IPS DF 6.9 (cell line): ENCODE results near the gene ST6GALNAC4.

Source experiments
- DNase-seq: peaks from one replicate; pipeline ENCODE4 v3.0.0-alpha.2; 2013; ENCODE audit warnings: low read depth, low spot score
- H3K27ac ChIP-seq: one replicate; pipeline ENCODE4 v1.5.1; 2013; ENCODE audit warnings: low read length, control low read depth
- H3K27me3 ChIP-seq: 2 replicates; pipeline ENCODE4 v1.6.1; 2013; ENCODE audit warnings: mild to moderate bottlenecking, low read length; ENCODE audit not compliant: control insufficient read depth, insufficient read depth
- H3K36me3 ChIP-seq: 2 replicates; pipeline ENCODE4 v1.6.1; 2013; ENCODE audit warnings: low read length; ENCODE audit not compliant: control insufficient read depth, insufficient read depth
- H3K4me1 ChIP-seq: 2 replicates; pipeline ENCODE4 v1.6.1; 2013; ENCODE audit warnings: low read length; ENCODE audit not compliant: control insufficient read depth, insufficient read depth
- H3K4me3 ChIP-seq: 2 replicates; pipeline ENCODE4 v1.5.1; 2013; ENCODE audit warnings: mild to moderate bottlenecking, low read length
- H3K9me3 ChIP-seq: 2 replicates; pipeline ENCODE4 v1.6.1; 2013; ENCODE audit warnings: low read length, inconsistent platforms; ENCODE audit not compliant: control insufficient read depth, insufficient read depth
- WGBS: extraction: QIAGEN DNeasy Blood & Tissue Kit; methylation state at CpG from one replicate; pipeline ENCODE4 v1.1.7; 2013; ENCODE audit warnings: mixed read lengths, missing lambda C conversion rate; ENCODE audit not compliant: insufficient read length, insufficient coverage; 5-methylcytosine and 5-hydroxymethylcytosine counted together

ST6GALNAC4 gene

DNA sequence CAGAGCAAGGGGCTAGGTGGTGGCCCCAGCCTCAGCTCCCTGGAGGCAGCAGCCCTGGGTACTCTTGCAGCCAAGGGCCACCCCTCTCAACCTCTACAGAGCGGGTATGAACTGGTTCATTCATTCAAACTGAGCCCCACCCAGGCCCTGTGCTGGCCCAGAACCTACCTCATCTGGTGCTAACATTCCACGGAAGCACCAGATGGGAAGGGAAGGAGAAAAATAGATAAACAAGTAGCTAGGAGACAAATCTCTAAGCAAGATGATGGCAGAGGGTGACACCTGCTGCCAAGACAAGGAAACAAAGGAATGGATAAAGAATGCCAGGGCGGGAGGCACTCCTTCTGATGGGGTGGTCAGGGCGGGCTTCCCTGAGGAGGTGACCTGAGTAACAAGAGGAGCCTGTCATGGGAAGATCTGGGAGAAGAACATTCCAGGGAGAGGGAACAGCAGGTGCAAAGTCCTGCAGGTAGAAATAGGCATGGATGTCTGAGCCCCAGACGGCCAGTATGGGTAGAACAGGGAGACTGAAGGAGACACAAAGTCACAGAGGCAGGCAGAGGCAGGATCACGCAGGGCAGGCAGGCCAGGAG, 6.1 kb downstream of the ST6GALNAC4 start:
- no peak for DNase-seq
- Histone ChIP-seq H3K27me3 (no peaks in the 10 kb centered on the region), H3K4me3 (no peak overlapping the region), H3K27ac (no peak overlapping the region), H3K9me3 (no peaks in the 10 kb centered on the region), H3K36me3 (peaks cover 11% of the 10 kb centered on the region; the same call in 1 of the 2 replicates), H3K4me1 (no peaks in the 10 kb centered on the region; the same call in 1 of the 2 replicates)
- WGBS: no CpG with 5 or more reads among the region's 6 CpGs

DNA sequence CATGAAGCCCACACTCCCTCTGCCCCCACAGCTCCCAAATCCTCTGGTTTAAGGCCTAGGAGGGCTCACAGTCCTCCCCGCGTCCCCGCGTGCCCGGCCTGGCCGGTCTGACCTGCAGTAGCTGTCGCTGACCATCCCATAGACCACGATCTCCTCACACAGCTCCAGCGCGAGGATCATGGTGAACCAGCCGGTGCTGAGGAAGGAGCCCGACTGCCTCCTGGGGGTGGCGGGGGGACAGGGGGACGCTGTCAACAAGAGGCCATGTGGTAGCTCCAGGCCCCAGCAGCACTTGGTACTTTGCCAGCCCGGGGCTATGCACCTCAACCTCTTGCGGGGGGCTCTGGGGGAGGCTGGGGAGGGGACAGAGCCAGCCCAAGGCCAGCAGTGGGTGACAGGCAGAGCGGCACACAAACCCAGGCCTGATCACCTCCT, 7.0 kb downstream of the ST6GALNAC4 start:
- H3K9me3 ChIP-seq: no peaks in the 10 kb centered on the region
- H3K36me3 ChIP-seq: peaks cover 11% of the 10 kb centered on the region; the same call in 1 of the 2 replicates
- no peak overlapping the region for H3K27ac ChIP-seq
- no peak overlapping the region for H3K4me3 ChIP-seq
- H3K27me3 ChIP-seq: no peaks in the 10 kb centered on the region
- WGBS: no CpG with 5 or more reads among the region's 17 CpGs
- no peak for DNase-seq
- no peaks in the 10 kb centered on the region; the same call in 1 of the 2 replicates for H3K4me1 ChIP-seq

DNA sequence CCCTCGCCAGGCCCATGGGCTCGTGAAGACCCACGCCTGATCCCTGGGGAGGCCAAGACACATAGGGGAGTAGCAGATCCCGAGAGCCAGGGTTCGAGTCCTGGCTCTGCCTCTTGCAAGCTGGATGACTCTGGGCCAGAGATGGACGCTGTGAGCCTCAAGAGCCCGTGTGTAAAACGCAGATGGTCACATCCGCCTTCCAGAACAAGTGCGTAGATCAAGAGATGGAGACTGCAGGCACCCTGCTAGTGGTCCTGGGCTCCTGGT, 8.2 kb downstream of the ST6GALNAC4 start:
- no peaks in the 10 kb centered on the region for H3K9me3 ChIP-seq
- no CpG with 5 or more reads among the region's 10 CpGs for WGBS
- peaks cover 11% of the 10 kb centered on the region; the same call in 1 of the 2 replicates for H3K36me3 ChIP-seq
- DNase-seq: no peak
- H3K27ac ChIP-seq: no peak overlapping the region
- H3K4me3 ChIP-seq: no peak overlapping the region
- H3K27me3 ChIP-seq: no peaks in the 10 kb centered on the region
- H3K4me1 ChIP-seq: no peaks in the 10 kb centered on the region; the same call in none of the 2 replicates

DNA sequence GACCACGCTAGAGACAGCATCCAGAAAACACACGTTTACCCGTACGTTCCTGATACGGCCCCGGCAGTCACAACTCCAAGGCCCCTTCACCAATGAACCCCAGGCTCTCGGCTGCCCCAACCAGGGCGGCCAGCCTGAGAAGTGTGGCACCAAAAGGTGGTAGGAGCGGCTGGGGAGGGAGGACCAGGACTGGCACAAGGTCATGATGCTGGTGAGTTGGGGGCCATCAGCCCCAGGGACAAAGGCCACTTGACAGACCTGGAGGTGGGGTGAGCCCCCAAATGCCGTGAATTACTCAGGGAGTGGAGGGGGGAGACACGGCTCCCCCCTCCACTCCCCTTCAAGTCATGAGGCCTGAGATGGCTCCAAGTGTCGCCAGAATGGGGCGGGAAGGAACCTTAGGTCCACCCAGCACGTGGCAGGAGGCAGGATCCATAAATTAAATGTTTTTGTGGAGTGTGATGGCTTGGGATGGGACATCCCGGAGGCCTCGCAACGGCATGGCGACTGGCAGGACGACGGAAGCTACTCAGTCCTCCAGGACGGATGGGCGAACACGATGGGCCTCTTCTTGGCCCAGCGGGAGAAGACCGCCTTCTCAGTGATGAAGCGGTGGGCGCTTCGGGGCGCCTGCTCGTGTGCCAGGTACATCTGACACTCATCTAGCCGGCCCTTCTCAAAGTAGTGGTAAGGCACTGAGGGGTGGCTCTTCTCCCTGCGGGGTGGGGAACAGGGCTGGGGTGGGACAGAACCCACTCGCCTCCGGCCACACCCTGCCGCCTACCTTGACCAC, 8.8 kb downstream of the ST6GALNAC4 start:
- Histone ChIP-seq H3K27ac (no peak overlapping the region), H3K36me3 (peaks cover 11% of the 10 kb centered on the region; the same call in 1 of the 2 replicates), H3K27me3 (no peaks in the 10 kb centered on the region), H3K4me3 (no peak overlapping the region), H3K4me1 (no peaks in the 10 kb centered on the region; the same call in none of the 2 replicates), H3K9me3 (no peaks in the 10 kb centered on the region)
- no CpG with 5 or more reads among the region's 35 CpGs for WGBS
- DNase-seq: no peak

DNA sequence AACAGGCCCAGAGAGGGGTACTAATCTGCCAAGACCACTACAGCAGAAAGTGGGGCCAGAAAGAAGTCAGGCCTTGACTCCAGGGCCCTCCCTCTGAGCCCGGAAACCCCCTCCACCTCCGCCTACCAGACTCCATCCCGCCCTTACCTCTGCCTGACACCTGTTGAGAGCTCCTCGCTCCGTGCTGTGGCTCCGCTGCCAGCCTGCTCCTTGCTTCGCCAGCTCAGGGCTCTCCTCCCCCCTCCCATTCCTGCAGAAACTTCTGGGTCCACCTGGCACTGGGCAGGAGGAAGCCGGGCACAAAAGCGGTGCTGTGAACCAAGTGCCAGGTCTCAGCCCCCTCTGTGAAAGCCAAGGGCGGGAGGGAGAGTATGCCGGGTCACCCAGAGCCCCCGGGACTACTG, 11.1 kb downstream of the ST6GALNAC4 start:
- Histone ChIP-seq H3K4me3 (no peak overlapping the region), H3K27ac (no peak overlapping the region), H3K27me3 (no peaks in the 10 kb centered on the region), H3K4me1 (no peaks in the 10 kb centered on the region; the same call in none of the 2 replicates), H3K9me3 (no peaks in the 10 kb centered on the region), H3K36me3 (peaks cover 3% of the 10 kb centered on the region; the same call in 1 of the 2 replicates)
- no CpG with 5 or more reads among the region's 12 CpGs for WGBS
- DNase-seq: no peak

DNA sequence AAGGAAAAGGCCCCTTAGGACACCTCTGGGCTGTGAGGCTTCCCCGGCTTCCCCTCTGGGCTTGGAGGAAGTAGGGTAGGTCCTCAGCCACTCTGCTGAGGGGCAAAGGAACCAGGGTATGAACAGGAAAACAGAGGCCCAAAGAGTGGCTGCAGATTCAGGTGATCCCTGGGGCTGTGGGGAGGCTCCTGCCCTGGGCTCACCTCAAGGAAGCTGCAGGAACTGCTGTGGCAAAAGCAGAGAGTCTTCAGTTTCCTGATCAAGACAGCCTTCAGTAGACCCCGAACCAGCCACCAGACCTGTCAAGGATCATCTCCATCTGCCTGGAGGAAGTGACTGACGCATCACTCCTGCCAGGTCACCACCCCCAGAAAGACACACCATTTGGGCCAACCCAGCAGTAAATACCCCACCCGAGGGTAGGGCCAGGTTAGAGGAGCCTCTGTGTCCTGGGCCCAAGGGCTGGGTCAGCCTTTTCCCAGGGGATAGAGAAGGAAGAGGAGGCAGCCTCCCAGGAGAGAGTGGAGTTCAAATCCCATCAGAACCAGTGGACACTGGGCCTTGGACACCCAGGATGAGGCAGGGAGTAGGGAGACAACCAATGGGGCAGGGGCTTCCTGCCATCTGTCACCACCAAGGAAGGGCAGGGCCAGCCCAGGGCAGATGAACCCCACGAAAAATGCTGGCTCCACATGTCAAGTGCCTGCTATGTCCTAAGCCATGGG, 11.7 kb downstream of the ST6GALNAC4 start:
- H3K27me3 ChIP-seq: no peaks in the 10 kb centered on the region
- H3K27ac ChIP-seq: no peak overlapping the region
- H3K4me3 ChIP-seq: no peak overlapping the region
- H3K36me3 ChIP-seq: peaks cover 3% of the 10 kb centered on the region; the same call in 1 of the 2 replicates
- DNase-seq: no peak
- H3K4me1 ChIP-seq: no peaks in the 10 kb centered on the region; the same call in none of the 2 replicates
- no CpG with 5 or more reads among the region's 5 CpGs for WGBS
- H3K9me3 ChIP-seq: no peaks in the 10 kb centered on the region

DNA sequence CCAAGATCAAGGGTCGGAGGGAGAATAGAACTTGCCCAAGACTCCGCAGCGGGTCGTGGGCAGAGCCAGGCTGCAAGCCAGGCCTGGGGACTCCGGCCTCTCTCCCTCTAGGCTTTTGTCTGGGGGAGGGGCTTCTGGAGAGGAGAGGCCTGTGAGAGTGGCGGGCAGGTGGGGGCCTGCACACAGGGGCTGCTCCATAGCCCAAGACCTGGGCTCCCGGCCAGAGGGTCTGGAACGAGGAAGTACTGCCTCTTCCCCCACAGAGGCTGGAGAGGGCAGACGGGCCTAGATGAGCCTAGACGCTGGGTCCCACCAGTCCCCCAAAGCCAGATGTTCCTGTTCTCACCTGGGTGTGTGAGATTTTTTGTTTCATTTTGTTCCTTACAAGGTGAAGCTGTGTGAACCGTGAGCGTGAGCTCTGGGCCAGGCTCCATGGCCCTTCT, 12.3 kb downstream of the ST6GALNAC4 start:
- H3K4me3 ChIP-seq: no peak overlapping the region
- WGBS: no CpG with 5 or more reads among the region's 12 CpGs

DNA sequence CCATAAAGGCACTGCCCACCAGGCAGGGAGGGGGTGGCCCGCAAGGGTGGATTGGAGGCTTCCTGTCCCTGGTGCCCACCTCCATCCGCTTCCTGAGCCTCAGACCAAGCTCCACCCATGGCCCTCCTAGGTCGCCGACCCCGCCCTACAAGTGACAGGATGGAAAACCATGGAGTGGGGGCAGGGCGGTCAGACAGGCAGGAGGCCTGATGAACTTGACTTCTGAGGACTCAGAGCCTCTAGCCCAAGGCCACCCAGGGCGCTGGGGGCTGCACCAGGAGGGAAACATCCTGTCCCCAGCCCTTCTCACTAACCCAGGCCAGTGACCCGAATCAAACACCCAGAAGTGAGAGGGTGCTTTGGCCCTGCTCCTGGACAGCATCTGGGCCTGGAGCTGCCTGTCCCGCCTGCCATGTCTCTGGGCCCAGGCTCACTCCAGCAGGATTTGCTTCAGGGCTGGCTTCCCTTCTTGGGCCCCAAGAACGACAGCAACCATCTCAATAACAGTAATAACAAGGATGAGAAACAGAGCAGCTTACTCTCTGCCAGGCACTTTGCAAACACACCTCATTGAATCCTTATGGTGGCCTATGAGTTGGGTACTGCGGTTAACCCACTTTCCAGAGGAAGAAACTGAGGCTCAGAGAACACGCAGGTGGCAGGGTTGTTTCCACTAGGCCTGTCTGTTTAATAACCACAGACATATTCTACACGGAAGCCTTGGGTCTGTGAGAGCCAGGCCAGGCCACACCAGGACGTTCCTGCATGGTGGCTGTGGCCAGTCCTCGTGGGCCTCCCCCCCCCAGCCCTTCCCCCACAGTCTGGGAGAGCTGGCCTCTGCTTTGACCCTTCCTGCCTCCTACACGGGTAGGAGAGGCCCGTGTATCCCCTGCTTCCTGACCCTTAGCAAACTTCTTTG, 13.0 kb downstream of the ST6GALNAC4 start:
- no peak for DNase-seq
- WGBS: no CpG with 5 or more reads among the region's 17 CpGs
- no peak overlapping the region for H3K27ac ChIP-seq
- H3K4me1 ChIP-seq: peaks cover 2% of the 10 kb centered on the region
- no peaks in the 10 kb centered on the region for H3K9me3 ChIP-seq
- H3K4me3 ChIP-seq: no peak overlapping the region
- peaks cover 3% of the 10 kb centered on the region; the same call in 1 of the 2 replicates for H3K36me3 ChIP-seq
- no peaks in the 10 kb centered on the region for H3K27me3 ChIP-seq

More for the DNA sequence above, 12.3 kb downstream of the ST6GALNAC4 start:
- no peak overlapping the region for H3K27ac ChIP-seq
- no peaks in the 10 kb centered on the region for H3K9me3 ChIP-seq
- peaks cover 3% of the 10 kb centered on the region; the same call in 1 of the 2 replicates for H3K36me3 ChIP-seq
- H3K27me3 ChIP-seq: no peaks in the 10 kb centered on the region
- DNase-seq: no peak
- peaks cover 2% of the 10 kb centered on the region for H3K4me1 ChIP-seq

DNA sequence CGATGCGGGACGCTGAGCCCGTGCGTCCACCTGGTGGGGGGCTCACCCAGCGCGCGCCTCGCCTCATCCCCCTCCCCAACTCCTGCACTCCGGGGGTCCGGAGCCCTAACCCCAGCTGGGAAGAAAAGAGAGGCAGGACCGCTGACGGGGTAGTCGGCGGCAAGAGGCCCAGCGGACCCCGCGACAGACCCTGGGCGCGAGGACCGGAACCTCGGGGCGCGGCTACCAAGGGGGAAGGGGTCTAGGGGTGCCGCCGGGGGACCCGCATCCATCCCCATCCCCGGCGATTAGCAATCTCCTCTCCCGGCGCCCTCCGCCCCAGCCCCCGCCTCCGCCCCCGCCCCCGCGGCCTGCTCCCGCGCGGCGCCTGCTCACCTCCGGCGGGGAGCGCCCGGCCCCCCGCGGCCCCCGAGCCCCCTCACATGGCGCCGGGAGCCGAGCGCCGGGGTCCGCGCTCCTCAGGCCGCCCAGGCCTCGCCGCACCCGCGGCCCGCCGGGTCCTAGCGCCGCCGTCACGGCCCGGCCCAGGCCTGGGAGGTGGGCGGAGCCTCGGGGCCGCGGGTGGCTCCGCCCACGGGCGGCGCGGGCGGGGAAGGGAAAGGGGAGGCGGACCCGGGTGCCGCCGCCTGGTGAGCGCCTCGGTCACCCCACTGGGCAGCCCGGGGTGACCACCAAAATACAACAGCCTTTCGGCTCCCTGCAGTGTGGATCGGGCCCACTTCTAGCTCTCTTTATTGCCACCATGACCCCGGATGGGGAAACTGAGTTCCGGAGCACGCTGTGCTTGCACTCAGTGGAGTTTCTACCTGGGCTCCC, 17.5 kb downstream of the ST6GALNAC4 start, which contains the start of gene ST6GALNAC6:
ST6GALNAC6 (minus strand) TSS at position 476 of the 816 bp plus-strand sequence. CDS start 1,622 bp downstream, outside the sequence.
- no peak within 1 kb of the TSS for H3K27ac ChIP-seq
- WGBS: no CpG with 5 or more reads among the region's 89 CpGs
- H3K4me1 ChIP-seq: peaks cover 4% of the 10 kb centered on the region

More for the DNA sequence above, 17.5 kb downstream of the ST6GALNAC4 start, which contains the start of gene ST6GALNAC6:
- no peak for DNase-seq
- peaks cover 9% of the 10 kb centered on the region; the same call in 1 of the 2 replicates for H3K36me3 ChIP-seq
- H3K27me3 ChIP-seq: no peaks in the 10 kb centered on the region
- H3K4me3 ChIP-seq: peak within 1 kb of the TSS; percentile 89
- H3K9me3 ChIP-seq: no peaks in the 10 kb centered on the region
